NB4 (cell line): ENCODE results near the gene GPRC5B.

Experiments
- DNase-seq: peaks from one replicate; pipeline ENCODE4 v3.0.0; 2010; ENCODE audit warnings: low read depth
- H3K4me3 ChIP-seq: one replicate; pipeline ENCODE4 v1.5.1; 2011; ENCODE audit warnings: mild to moderate bottlenecking, low read depth, low read length, moderate library complexity
- CTCF ChIP-seq: IDR thresholded peaks from one replicate; pipeline ENCODE4 v1.5.1; 2012; ENCODE audit warnings: low read depth, low read length
- MAX ChIP-seq: IDR thresholded peaks from 2 replicates; pipeline ENCODE4 v1.6.1; 2011; ENCODE audit warnings: low read depth, low read length
- MYC ChIP-seq: IDR thresholded peaks from 2 replicates; pipeline ENCODE4 v1.6.1; 2011; ENCODE audit warnings: low read depth, low read length
- POLR2A ChIP-seq: IDR thresholded peaks from 2 replicates; pipeline ENCODE4 v1.6.1; 2011; ENCODE audit warnings: mild to moderate bottlenecking; ENCODE audit not compliant: insufficient read length; ENCODE audit errors: extremely low read depth

GPRC5B gene

DNA sequence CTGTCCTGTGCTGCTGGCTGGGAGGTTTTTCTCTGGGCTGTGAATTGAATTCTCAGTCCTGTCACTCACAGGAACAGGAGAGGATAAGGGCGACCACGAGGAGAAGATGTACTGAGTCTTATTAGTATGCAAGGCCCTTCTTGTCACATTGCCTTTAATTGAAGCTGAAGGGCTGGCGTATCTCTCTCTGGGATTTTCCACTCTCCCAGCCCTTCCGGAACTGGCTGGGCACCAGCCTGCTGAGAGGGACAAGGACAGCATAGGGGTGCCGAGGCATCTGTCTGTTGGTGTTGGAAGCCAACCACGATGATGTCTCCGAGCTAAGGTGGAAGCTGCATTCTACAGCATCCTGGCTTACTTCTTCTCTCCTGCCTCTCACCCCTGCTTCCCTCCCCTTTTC is 33.2 kb downstream of the GPRC5B start:
- no peak overlapping the region for H3K4me3 ChIP-seq
- DNase-seq, result no peak

DNA sequence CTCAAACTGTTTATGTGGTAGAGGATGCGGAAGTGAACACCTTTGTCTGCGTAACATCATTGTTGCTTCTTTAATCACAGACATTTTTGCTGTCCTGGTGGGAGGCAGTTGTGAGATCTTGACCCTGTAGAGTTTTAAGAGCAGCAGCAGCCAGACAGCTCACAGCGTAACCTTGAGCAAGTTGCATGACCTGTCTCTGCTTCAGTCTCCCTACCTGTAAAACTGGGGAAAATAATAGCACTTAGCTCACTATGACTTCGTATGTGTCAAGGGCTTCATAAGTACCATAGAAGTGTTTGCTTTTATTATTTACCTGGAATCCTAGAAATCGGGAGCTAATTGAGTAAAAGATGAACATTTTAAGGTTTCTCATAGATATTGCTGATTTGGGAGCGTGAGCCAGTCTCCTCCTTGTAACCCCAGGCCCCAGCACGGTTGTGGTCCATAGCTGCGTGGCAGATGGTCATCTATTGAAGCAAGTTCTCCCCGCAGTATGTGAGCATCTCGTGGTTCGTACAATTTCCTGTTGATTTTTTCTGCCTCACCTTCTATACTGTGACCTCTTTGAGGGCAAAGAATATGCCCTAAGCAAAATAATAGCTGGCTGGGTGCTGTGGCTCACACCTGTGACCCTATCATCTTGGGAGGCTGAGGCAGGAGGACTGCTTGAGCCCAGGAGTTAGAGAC is 34.4 kb downstream of the GPRC5B start:
- no peak for DNase-seq
- H3K4me3 ChIP-seq, result no peak overlapping the region
- TF ChIP-seq POLR2A, result no peak

More for the DNA sequence above, 33.2 kb downstream of the GPRC5B start:
- no peak for TF ChIP-seq MYC

GRCh38 chr16:19848756-19849155 is 35.9 kb downstream of the GPRC5B start:
- DNase-seq, result no peak
- H3K4me3 ChIP-seq, result no peak overlapping the region
- TF ChIP-seq MYC (no peak), CTCF (no peak), POLR2A (no peak), MAX (no peak)

GRCh38 chr16:19846436-19846835 is 38.2 kb downstream of the GPRC5B start:
- H3K4me3 ChIP-seq, result no peak overlapping the region
- no peak for DNase-seq
- TF ChIP-seq MAX, result no peak
- no peak for TF ChIP-seq POLR2A
- no peak for TF ChIP-seq CTCF
- no peak for TF ChIP-seq MYC

- no peak overlapping the region for H3K4me3 ChIP-seq
- TF ChIP-seq CTCF (no peak), POLR2A (no peak), MYC (no peak)
- no peak for DNase-seq
Measured at GRCh38 chr16:19844945-19845641, 39.6 kb downstream of the GPRC5B start.

DNA sequence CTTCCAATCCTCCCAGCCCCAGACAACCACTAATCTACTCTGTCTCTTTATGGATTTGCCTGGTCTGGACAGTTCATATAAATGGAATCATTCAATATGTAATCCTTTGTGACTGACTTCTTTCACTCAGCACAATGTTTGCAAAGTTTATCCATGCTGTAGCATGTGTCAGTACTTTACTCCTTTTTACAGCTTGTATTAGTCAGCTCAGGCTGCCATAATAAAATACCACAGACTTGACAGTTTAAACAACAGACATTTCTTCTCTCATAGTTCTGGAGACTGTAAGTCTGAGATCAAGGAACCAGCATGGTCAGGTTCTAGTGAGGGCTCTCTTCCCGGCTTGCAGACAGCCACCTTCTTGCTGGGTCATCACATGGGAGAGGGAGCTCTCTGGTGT is 41.3 kb downstream of the GPRC5B start:
- TF ChIP-seq MYC (no peak), POLR2A (no peak), MAX (no peak), CTCF (no peak)
- DNase-seq, result no peak
- no peak overlapping the region for H3K4me3 ChIP-seq

DNA sequence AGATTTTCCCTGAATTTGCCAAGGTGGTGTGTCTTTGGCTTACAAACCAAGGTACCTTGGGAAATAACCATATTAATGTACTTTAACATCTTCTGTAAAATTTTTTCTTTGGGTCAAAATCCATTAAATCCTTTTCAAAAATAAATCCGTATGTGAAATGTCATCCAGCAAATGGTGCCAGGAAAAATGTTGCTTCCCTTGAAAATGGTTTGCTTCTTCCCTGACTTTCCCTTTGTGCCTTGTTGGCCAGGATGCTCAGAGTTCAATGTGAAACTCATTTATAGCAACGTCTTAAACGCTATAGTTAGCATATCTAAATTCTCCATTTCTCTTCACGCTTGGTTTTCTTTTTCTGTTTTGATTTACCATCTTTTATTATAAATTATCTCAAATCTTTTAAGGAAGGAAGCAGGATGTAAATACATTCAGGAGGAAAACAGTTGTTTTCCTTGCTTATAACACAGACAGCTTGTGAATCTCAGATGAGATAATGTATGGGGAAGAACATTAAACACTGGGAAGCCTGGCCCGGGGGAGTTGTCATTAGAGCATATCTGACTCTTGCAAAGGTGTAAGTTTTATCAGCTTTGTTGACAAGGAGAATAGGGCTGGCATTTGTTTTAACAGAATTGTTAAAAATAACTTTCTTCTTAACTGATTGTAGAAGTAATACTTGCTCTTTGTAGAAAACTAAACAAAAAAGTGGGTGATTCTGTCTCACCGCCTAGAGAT is 42.1 kb downstream of the GPRC5B start:
- no peak for DNase-seq
- no peak overlapping the region for H3K4me3 ChIP-seq
- TF ChIP-seq POLR2A (no peak), MAX (no peak), MYC (no peak), CTCF (no peak)
